H1 (cell line): ENCODE data around the gene GRIK4. TPM values are rescaled to one million over a fixed set of nuclear protein-coding genes. Genes with fewer than 3 reads are reported as not detected.

Experiments
- RFX5 ChIP-seq: IDR thresholded peaks from 2 replicates; pipeline ENCODE4 v1.6.1; 2011; ENCODE audit warnings: low read depth, low read length, improper control_type of control experiment, borderline replicate concordance
- YY1 ChIP-seq: IDR thresholded peaks from 2 replicates; pipeline ENCODE4 v1.6.1; 2011; ENCODE audit warnings: low read depth, mild to moderate bottlenecking, low read length
- polyA plus RNA-seq, 7 experiments: library from polyadenylated mRNA; depleted of rRNA in 3 of 7; stranded (reverse) in 5 of 7; unstranded in 2 of 7; fragments of >200 nt in 5 of 7; fragments of 200-250 nt in 2 of 7; gene quantifications; 1 replicate in 5 of 7; 2 replicates in 1 of 7; 4 replicates in 1 of 7; pipeline versions ENCODE4 v1.2.1 to v1.2.3, GENCODE V29; 2011 to 2013; ENCODE audit warnings: missing spikeins in 2 of 7, mixed read lengths in 2 of 7
- total RNA-seq: library from RNA; stranded (reverse); fragmentation: NEBNext Ultra II Directional; extraction: Animal tissue kit (Norgen Biotek cat#: 25700); gene quantifications from 2 replicates; pipeline ENCODE4 v1.2.1, GENCODE V29; 2021

The GRIK4 gene
- total and polyA plus RNA-seq, 2 of the 8 experiments (the other 6 are each of a cell fraction or from before 2014, with no cell fraction given): 1.2 to 2.9 TPM

GRCh38 chr11:120971825-120972224 is 460.3 kb downstream of the GRIK4 start (continued):
- no peak for TF ChIP-seq YY1
- TF ChIP-seq RFX5: no peak
